Liver (tissue), 3 donors: ENCODE data around the gene FMN1.

Source experiments
- CTCF ChIP-seq: fragments of 150-350 bp; IDR thresholded peaks from 2 replicates; pipeline ENCODE4 v1.5.1; 2017; ENCODE audit warnings: improper control_type of control experiment, low read depth, low read length; ENCODE audit not compliant: missing input control
- RAD21 ChIP-seq, 2 donors: IDR thresholded peaks; 2 replicates each; pipeline ENCODE4 v1.6.1; 2016; ENCODE audit warnings: antibody characterized with exemption in 2 of 2, mild to moderate bottlenecking in 2 of 2
- RXRA ChIP-seq, 2 donors: IDR thresholded peaks; 2 replicates each; pipeline ENCODE4 v1.6.1; 2017 to 2018; ENCODE audit warnings: antibody characterized with exemption in 2 of 2, mild to moderate bottlenecking in 1 of 2
- TAF1 ChIP-seq: conservative IDR thresholded peaks from 2 replicates; pipeline ENCODE4 v1.6.1; 2016; ENCODE audit warnings: antibody characterized with exemption, mild to moderate bottlenecking
- TF ChIP-seq, protein P1 (sequence below): IDR thresholded peaks from 2 replicates; pipeline ENCODE4 v1.6.1; 2016; ENCODE audit warnings: antibody characterized with exemption
- TF ChIP-seq, protein P2 (sequence below): IDR thresholded peaks from 2 replicates; pipeline ENCODE4 v1.6.1; 2016; ENCODE audit warnings: antibody characterized with exemption, mild to moderate bottlenecking
- TF ChIP-seq, protein P3 (sequence below): IDR thresholded peaks from 2 replicates; pipeline ENCODE4 v1.6.1; 2016; ENCODE audit warnings: antibody characterized with exemption
- donor health status: healthy.
- donor health status: healthy.

DNA sequence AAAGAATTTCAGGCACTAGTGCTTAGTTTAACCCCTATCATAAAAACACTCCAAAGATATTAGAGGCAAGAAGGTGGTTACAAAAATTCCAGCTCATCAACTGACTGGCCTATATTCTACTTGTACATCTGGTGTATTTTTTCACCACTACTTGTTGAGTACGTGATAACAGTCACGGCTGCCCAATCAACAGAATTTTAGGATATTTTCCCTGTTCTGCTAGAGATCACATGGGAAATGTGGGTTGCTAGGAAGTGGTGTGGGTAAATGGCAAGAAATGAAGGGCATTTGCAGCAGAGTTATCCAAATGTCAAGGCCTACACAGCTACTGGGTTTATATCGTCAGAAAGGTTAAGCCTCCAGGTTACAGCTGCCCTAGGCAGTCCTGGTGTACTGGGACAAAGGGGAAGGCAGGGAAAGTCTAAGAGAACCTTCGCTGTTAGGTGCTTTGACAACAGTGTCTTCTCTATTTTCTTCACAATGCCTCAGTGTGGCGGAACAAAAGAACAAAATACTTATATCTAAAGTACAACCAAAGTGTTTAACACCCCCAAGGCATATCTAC lies 81.9 kb downstream of the FMN1 start:
- TF ChIP-seq CTCF (no peak), RXRA (IDR thresholded peaks at IDR 0.05) (no peak), TAF1 (no peak), RAD21 (IDR thresholded peaks at IDR 0.05) (no peak)
- TF ChIP-seq, protein P1, sequence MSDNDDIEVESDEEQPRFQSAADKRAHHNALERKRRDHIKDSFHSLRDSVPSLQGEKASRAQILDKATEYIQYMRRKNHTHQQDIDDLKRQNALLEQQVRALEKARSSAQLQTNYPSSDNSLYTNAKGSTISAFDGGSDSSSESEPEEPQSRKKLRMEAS: no peak
- TF ChIP-seq, protein P2, sequence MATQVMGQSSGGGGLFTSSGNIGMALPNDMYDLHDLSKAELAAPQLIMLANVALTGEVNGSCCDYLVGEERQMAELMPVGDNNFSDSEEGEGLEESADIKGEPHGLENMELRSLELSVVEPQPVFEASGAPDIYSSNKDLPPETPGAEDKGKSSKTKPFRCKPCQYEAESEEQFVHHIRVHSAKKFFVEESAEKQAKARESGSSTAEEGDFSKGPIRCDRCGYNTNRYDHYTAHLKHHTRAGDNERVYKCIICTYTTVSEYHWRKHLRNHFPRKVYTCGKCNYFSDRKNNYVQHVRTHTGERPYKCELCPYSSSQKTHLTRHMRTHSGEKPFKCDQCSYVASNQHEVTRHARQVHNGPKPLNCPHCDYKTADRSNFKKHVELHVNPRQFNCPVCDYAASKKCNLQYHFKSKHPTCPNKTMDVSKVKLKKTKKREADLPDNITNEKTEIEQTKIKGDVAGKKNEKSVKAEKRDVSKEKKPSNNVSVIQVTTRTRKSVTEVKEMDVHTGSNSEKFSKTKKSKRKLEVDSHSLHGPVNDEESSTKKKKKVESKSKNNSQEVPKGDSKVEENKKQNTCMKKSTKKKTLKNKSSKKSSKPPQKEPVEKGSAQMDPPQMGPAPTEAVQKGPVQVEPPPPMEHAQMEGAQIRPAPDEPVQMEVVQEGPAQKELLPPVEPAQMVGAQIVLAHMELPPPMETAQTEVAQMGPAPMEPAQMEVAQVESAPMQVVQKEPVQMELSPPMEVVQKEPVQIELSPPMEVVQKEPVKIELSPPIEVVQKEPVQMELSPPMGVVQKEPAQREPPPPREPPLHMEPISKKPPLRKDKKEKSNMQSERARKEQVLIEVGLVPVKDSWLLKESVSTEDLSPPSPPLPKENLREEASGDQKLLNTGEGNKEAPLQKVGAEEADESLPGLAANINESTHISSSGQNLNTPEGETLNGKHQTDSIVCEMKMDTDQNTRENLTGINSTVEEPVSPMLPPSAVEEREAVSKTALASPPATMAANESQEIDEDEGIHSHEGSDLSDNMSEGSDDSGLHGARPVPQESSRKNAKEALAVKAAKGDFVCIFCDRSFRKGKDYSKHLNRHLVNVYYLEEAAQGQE: no peak
- TF ChIP-seq, protein P3, sequence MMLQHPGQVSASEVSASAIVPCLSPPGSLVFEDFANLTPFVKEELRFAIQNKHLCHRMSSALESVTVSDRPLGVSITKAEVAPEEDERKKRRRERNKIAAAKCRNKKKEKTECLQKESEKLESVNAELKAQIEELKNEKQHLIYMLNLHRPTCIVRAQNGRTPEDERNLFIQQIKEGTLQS: no peak
